Ishikawa (cell line): Measurements from ENCODE around the gene CENPV.

Source experiments
- CEBPB ChIP-seq: IDR thresholded peaks from 2 replicates; pipeline ENCODE4 v1.6.1; 2012
- CREB1 ChIP-seq: IDR thresholded peaks from 2 replicates; pipeline ENCODE4 v1.6.1; 2012; ENCODE audit warnings: low read depth
- EGR1 ChIP-seq: IDR thresholded peaks from 2 replicates; pipeline ENCODE4 v1.6.1; 2012
- EP300 ChIP-seq: IDR thresholded peaks from 2 replicates; pipeline ENCODE4 v1.6.1; 2012; ENCODE audit warnings: borderline replicate concordance
- FOXM1 ChIP-seq: IDR thresholded peaks from 2 replicates; pipeline ENCODE4 v1.6.1; 2012; ENCODE audit warnings: low read depth, borderline replicate concordance
- MAX ChIP-seq: IDR thresholded peaks from 2 replicates; pipeline ENCODE4 v1.6.1; 2012
- NFIC ChIP-seq: IDR thresholded peaks from 2 replicates; pipeline ENCODE4 v1.6.1; 2012
- RAD21 ChIP-seq: IDR thresholded peaks from 2 replicates; pipeline ENCODE4 v1.6.1; 2012; ENCODE audit warnings: low read depth
- REST ChIP-seq: IDR thresholded peaks from 2 replicates; pipeline ENCODE4 v1.6.1; 2012; ENCODE audit warnings: low read depth, mild to moderate bottlenecking
- TAF1 ChIP-seq: IDR thresholded peaks from 2 replicates; pipeline ENCODE4 v1.6.1; 2012; ENCODE audit warnings: low read depth, mild to moderate bottlenecking
- TCF12 ChIP-seq: IDR thresholded peaks from 2 replicates; pipeline ENCODE4 v1.6.1; 2012; ENCODE audit warnings: low read depth
- TEAD4 ChIP-seq: IDR thresholded peaks from 2 replicates; pipeline ENCODE4 v1.6.1; 2012
- USF1 ChIP-seq: IDR thresholded peaks from 2 replicates; pipeline ENCODE4 v1.6.1; 2012
- YY1 ChIP-seq: IDR thresholded peaks from 2 replicates; pipeline ENCODE4 v1.6.1; 2012; ENCODE audit warnings: low read depth
- ZBTB7A ChIP-seq: IDR thresholded peaks from 2 replicates; pipeline ENCODE4 v1.6.1; 2012; ENCODE audit warnings: low read depth

CENPV gene

GRCh38 chr17:16353317-16354174, at the start of gene CENPV:
Gene CENPV, minus strand, starts transcription at chr17:16353469. Its CDS starts 33 bp downstream, at chr17:16353436.
- TF ChIP-seq CREB1 (no peak), MAX (peak; percentile 41; the same call in 1 of the 2 replicates), FOXM1 (no peak), TAF1 (no peak), ZBTB7A (0 out of 2 replicates have a peak, but pooled peaks have one; percentile 22), EGR1 (no peak), RAD21 (no peak), NFIC (no peak), CEBPB (no peak), REST (no peak), YY1 (no peak), TEAD4 (no peak), EP300 (no peak), USF1 (no peak), TCF12 (no peak)

GRCh38 chr17:16398270-16399267, 45.3 kb upstream of the CENPV start:
- TF ChIP-seq CEBPB: no peak
- TF ChIP-seq RAD21: no peak
- no peak for TF ChIP-seq EP300
- TF ChIP-seq REST: no peak

GRCh38 chr17:16391451-16391850, 38.2 kb upstream of the CENPV start:
- TF ChIP-seq EGR1: no peak
- no peak for TF ChIP-seq USF1
- no peak for TF ChIP-seq FOXM1
- TF ChIP-seq ZBTB7A: no peak
- TF ChIP-seq REST: no peak
- no peak for TF ChIP-seq CEBPB
- TF ChIP-seq RAD21: no peak
- no peak for TF ChIP-seq YY1
- no peak for TF ChIP-seq MAX
- TF ChIP-seq NFIC: no peak
- TF ChIP-seq CREB1: no peak
- no peak for TF ChIP-seq TEAD4
- TF ChIP-seq TCF12: no peak
- no peak for TF ChIP-seq EP300
- TF ChIP-seq TAF1: no peak

- TF ChIP-seq TEAD4 (no peak), CEBPB (no peak), CREB1 (no peak), EGR1 (no peak), FOXM1 (no peak), ZBTB7A (no peak), USF1 (no peak), TCF12 (no peak), NFIC (no peak), RAD21 (no peak), REST (no peak), YY1 (no peak), TAF1 (no peak), MAX (no peak), EP300 (no peak)
Observed at GRCh38 chr17:16384557-16384956, 31.3 kb upstream of the CENPV start.
